Measurements from ENCODE around the gene PAGE4.

Gene PAGE4

DNA sequence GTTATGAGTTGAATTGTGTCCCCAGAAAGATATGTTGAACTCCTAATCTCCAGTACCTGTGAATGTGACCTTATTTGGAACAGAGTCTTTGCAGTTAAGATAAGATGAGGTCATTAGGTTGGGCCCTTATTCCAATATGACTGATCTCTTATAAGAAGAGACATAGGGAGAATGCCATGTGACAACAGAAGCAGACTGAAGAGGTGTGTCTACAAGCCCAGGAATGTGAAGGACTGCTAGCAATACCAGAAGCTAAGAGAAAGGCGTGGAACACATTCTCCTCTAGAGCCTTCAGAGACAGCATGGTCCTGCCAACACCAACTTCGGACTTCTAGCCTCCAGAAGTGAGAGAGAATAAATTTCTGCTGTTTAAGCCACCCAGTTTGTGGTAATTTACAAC, 27.7 kb downstream of the PAGE4 start:
- TF ChIP-seq, protein P1, sequence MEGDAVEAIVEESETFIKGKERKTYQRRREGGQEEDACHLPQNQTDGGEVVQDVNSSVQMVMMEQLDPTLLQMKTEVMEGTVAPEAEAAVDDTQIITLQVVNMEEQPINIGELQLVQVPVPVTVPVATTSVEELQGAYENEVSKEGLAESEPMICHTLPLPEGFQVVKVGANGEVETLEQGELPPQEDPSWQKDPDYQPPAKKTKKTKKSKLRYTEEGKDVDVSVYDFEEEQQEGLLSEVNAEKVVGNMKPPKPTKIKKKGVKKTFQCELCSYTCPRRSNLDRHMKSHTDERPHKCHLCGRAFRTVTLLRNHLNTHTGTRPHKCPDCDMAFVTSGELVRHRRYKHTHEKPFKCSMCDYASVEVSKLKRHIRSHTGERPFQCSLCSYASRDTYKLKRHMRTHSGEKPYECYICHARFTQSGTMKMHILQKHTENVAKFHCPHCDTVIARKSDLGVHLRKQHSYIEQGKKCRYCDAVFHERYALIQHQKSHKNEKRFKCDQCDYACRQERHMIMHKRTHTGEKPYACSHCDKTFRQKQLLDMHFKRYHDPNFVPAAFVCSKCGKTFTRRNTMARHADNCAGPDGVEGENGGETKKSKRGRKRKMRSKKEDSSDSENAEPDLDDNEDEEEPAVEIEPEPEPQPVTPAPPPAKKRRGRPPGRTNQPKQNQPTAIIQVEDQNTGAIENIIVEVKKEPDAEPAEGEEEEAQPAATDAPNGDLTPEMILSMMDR (IDR thresholded peaks at IDR 0.05; ENCODE audit: low read depth, low read length, poor library complexity, severe bottlenecking), result no peak
- TF ChIP-seq EZH2phosphoT487 (IDR thresholded peaks at IDR 0.05; ENCODE audit: borderline replicate concordance, low read length), result no peak
- Histone ChIP-seq H3K79me2 (ENCODE audit: control insufficient read depth, low read length) (no peaks in the 10 kb centered on the region), H3K4me2 (ENCODE audit: low read length) (no peak overlapping the region), H3K36me3 (ENCODE audit: control insufficient read depth, low read length) (no peaks in the 10 kb centered on the region), H3K9me2 (replicated peaks; ENCODE audit: control insufficient read depth, low read length) (no peaks in the 10 kb centered on the region), H3K27ac (ENCODE audit: low read depth, low read length) (no peak overlapping the region), H3F3A (ENCODE audit: control insufficient read depth, insufficient read depth) (no peaks in the 10 kb centered on the region), H3K4me1 (ENCODE audit: control insufficient read depth, low read length) (no peaks in the 10 kb centered on the region), H3K4me3 (ENCODE audit: low read length) (no peak overlapping the region), H4K20me1 (ENCODE audit: control insufficient read depth, insufficient read depth, low read depth, low read length) (no peaks in the 10 kb centered on the region), H3K9me3 (ENCODE audit: control insufficient read depth, insufficient read depth, low read length) (no peaks in the 10 kb centered on the region), H3K27me3 (ENCODE audit: control insufficient read depth, low read length) (no peaks in the 10 kb centered on the region)

DNA sequence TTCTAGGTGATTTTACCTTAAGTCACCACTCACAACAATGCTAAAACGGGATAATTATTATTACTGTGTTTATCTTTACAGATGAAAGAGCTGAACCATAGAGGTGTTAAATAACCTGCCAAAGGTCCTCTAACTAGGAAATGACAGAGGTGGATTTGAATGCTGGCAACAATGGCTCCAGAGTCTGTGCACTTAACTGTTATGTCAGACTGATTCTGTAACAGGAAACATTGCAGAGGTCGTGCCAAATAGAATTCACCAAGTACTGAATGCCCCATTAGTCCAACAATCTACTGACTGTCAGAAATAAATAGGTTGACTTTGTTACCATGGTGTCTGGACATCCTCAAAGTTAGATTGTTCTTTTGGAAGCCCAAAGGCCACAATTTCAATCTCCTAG, 29.2 kb downstream of the PAGE4 start:
- no peak for TF ChIP-seq EZH2phosphoT487 (IDR thresholded peaks at IDR 0.05; ENCODE audit: borderline replicate concordance, low read length)
- TF ChIP-seq, protein P1 (IDR thresholded peaks at IDR 0.05; ENCODE audit: low read depth, low read length, poor library complexity, severe bottlenecking), result no peak
- no peaks in the 10 kb centered on the region for H3K27me3 ChIP-seq (ENCODE audit: control insufficient read depth, low read length)
- no peaks in the 10 kb centered on the region for H3K9me3 ChIP-seq (ENCODE audit: control insufficient read depth, insufficient read depth, low read length)
- no peak overlapping the region for H3K4me3 ChIP-seq (ENCODE audit: low read length)
- no peaks in the 10 kb centered on the region for H3K79me2 ChIP-seq (ENCODE audit: control insufficient read depth, low read length)
- no peaks in the 10 kb centered on the region for H3K4me1 ChIP-seq (ENCODE audit: control insufficient read depth, low read length)
- no peaks in the 10 kb centered on the region for H3K9me2 ChIP-seq (replicated peaks; ENCODE audit: control insufficient read depth, low read length)
- no peaks in the 10 kb centered on the region for H3K36me3 ChIP-seq (ENCODE audit: control insufficient read depth, low read length)
- H4K20me1 ChIP-seq (ENCODE audit: control insufficient read depth, insufficient read depth, low read depth, low read length), result no peaks in the 10 kb centered on the region
- no peak overlapping the region for H3K4me2 ChIP-seq (ENCODE audit: low read length)
- H3K27ac ChIP-seq (ENCODE audit: low read depth, low read length), result no peak overlapping the region
- no peaks in the 10 kb centered on the region for H3F3A ChIP-seq (ENCODE audit: control insufficient read depth, insufficient read depth)

- no peaks in the 10 kb centered on the region for H3K27me3 ChIP-seq (ENCODE audit: control insufficient read depth, low read length)
- no peaks in the 10 kb centered on the region for H4K20me1 ChIP-seq (ENCODE audit: control insufficient read depth, insufficient read depth, low read depth, low read length)
- no peaks in the 10 kb centered on the region for H3K79me2 ChIP-seq (ENCODE audit: control insufficient read depth, low read length)
- H3F3A ChIP-seq (ENCODE audit: control insufficient read depth, insufficient read depth), result no peaks in the 10 kb centered on the region
- no peaks in the 10 kb centered on the region for H3K9me2 ChIP-seq (replicated peaks; ENCODE audit: control insufficient read depth, low read length)
- H3K4me2 ChIP-seq (ENCODE audit: low read length), result no peak overlapping the region
- H3K9me3 ChIP-seq (ENCODE audit: control insufficient read depth, insufficient read depth, low read length), result no peaks in the 10 kb centered on the region
- no peak overlapping the region for H3K4me3 ChIP-seq (ENCODE audit: low read length)
- no peaks in the 10 kb centered on the region for H3K4me1 ChIP-seq (ENCODE audit: control insufficient read depth, low read length)
- no peak overlapping the region for H3K27ac ChIP-seq (ENCODE audit: low read depth, low read length)
- H3K36me3 ChIP-seq (ENCODE audit: control insufficient read depth, low read length), result no peaks in the 10 kb centered on the region
- TF ChIP-seq, protein P1 (IDR thresholded peaks at IDR 0.05; ENCODE audit: low read depth, low read length, poor library complexity, severe bottlenecking), result no peak
- TF ChIP-seq EZH2phosphoT487 (IDR thresholded peaks at IDR 0.05; ENCODE audit: borderline replicate concordance, low read length), result no peak
These were observed 30.4 kb downstream of the PAGE4 start for GRCh38 chrX:49859491-49859890.

Data from DOHH2 (cell line).